A549 (cell line): ENCODE measurements around the gene RANBP3.

Experiments used
- CBX8 ChIP-seq: fragments of 200-600 bp; sonication (generic); IDR thresholded peaks from 2 replicates; pipeline ENCODE4 v1.6.1; 2016
- CEBPB ChIP-seq, 2 experiments: fragments of >200 bp in 1 of 2; sonication (Bioruptor Twin) in 1 of 2; formaldehyde crosslinking in 1 of 2; IDR thresholded peaks; 2 replicates each; pipeline ENCODE4 v1.6.1; 2012 to 2016
- JUN ChIP-seq, 2 experiments: fragments of >200 bp; sonication (Bioruptor Twin); formaldehyde crosslinking; IDR thresholded peaks; 2 replicates in 1 of 2; 3 replicates in 1 of 2; pipeline ENCODE4 v1.6.1; 2016 to 2017
- KDM1A ChIP-seq: fragments of 200-600 bp; sonication (generic); IDR thresholded peaks from 2 replicates; pipeline ENCODE4 v1.6.1; 2016; ENCODE audit warnings: low read depth, mild to moderate bottlenecking
- MYC ChIP-seq: IDR thresholded peaks from 2 replicates; pipeline ENCODE4 v1.6.1; 2012; ENCODE audit warnings: mild to moderate bottlenecking, inconsistent platforms, low read length, improper control_type of control experiment, borderline replicate concordance
- POLR2A ChIP-seq: IDR thresholded peaks from 2 replicates; pipeline ENCODE4 v1.6.1; 2012; ENCODE audit warnings: mild to moderate bottlenecking, low read length
- RAD21 ChIP-seq, 2 experiments: fragments of >200 bp in 1 of 2; sonication (Bioruptor Twin) in 1 of 2; formaldehyde crosslinking in 1 of 2; IDR thresholded peaks in 1 of 2; conservative IDR thresholded peaks in 1 of 2; 2 replicates in 1 of 2; 3 replicates in 1 of 2; pipeline ENCODE4 v1.6.1; 2012 to 2018; ENCODE audit warnings: inconsistent platforms in 1 of 2
- SMC3 ChIP-seq: fragments of >200 bp; sonication (Bioruptor Twin); formaldehyde crosslinking; IDR thresholded peaks from 3 replicates; pipeline ENCODE4 v1.6.1; 2018; ENCODE audit warnings: inconsistent platforms
- ZFP36 ChIP-seq: fragments of 450-650 bp; IDR thresholded peaks from 2 replicates; pipeline ENCODE4 v1.6.1; 2014; ENCODE audit warnings: borderline replicate concordance; ENCODE audit not compliant: partially characterized antibody
- TF ChIP-seq, protein P1 (sequence below): fragments of >200 bp; sonication (Bioruptor Twin); formaldehyde crosslinking; IDR thresholded peaks from 3 replicates; pipeline ENCODE4 v1.5.1; 2016
- TF ChIP-seq, protein P2 (sequence below): IDR thresholded peaks from 2 replicates; pipeline ENCODE4 v1.6.1; 2012
- TF ChIP-seq, protein P3 (sequence below): fragments of 450-650 bp; IDR thresholded peaks from 2 replicates; pipeline ENCODE4 v1.6.1; 2014; ENCODE audit warnings: antibody characterized with exemption
- TF ChIP-seq, protein P4 (sequence below): IDR thresholded peaks from 2 replicates; pipeline ENCODE4 v1.6.1; 2012

DNA sequence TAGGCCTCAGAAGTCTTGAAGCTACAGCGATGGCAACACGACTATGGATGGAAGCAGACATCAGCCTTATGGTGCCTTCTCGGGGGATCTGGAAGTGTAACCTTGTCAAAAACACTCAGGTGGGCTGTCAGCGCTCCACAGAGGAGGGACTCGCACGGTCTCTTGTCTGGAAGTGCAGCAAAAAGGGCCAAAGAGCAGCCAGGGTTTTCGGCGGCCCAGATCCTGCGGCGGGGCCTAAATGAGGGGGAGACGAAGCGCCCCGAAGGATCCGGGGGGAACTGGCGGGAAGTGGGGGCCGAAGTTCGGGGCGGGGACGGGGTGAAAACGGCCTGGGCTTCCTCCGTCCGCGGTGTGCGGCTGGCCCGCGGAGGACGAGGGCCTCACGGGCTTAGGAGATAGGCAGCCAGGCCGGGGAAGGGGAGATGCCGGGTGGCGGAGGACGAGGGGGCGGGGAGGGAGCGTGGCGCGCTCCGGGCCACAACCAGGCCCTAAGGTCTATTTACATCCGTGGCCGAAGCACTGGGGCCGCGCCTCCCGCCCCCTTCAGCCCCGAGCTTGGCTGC lies 637 bp downstream of the RANBP3 start:
- no peak for TF ChIP-seq ZFP36
- TF ChIP-seq, protein P1, sequence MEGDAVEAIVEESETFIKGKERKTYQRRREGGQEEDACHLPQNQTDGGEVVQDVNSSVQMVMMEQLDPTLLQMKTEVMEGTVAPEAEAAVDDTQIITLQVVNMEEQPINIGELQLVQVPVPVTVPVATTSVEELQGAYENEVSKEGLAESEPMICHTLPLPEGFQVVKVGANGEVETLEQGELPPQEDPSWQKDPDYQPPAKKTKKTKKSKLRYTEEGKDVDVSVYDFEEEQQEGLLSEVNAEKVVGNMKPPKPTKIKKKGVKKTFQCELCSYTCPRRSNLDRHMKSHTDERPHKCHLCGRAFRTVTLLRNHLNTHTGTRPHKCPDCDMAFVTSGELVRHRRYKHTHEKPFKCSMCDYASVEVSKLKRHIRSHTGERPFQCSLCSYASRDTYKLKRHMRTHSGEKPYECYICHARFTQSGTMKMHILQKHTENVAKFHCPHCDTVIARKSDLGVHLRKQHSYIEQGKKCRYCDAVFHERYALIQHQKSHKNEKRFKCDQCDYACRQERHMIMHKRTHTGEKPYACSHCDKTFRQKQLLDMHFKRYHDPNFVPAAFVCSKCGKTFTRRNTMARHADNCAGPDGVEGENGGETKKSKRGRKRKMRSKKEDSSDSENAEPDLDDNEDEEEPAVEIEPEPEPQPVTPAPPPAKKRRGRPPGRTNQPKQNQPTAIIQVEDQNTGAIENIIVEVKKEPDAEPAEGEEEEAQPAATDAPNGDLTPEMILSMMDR = no peak
- TF ChIP-seq CBX8 = no peak
- TF ChIP-seq POLR2A = no peak
- TF ChIP-seq SMC3 = no peak
- TF ChIP-seq, protein P2, sequence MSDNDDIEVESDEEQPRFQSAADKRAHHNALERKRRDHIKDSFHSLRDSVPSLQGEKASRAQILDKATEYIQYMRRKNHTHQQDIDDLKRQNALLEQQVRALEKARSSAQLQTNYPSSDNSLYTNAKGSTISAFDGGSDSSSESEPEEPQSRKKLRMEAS = no peak
- no peak for TF ChIP-seq CEBPB (IDR thresholded peaks at IDR 0.05)
- TF ChIP-seq MYC = no peak
- TF ChIP-seq, protein P3, sequence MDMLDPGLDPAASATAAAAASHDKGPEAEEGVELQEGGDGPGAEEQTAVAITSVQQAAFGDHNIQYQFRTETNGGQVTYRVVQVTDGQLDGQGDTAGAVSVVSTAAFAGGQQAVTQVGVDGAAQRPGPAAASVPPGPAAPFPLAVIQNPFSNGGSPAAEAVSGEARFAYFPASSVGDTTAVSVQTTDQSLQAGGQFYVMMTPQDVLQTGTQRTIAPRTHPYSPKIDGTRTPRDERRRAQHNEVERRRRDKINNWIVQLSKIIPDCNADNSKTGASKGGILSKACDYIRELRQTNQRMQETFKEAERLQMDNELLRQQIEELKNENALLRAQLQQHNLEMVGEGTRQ = no peak
- no peak for TF ChIP-seq KDM1A
- TF ChIP-seq JUN (IDR thresholded peaks at IDR 0.05) = no peak
- no peak for TF ChIP-seq RAD21 (conservative IDR thresholded peaks at IDR 0.05 in 1 of 2, IDR thresholded peaks at IDR 0.05 in 1 of 2)
- TF ChIP-seq, protein P4, sequence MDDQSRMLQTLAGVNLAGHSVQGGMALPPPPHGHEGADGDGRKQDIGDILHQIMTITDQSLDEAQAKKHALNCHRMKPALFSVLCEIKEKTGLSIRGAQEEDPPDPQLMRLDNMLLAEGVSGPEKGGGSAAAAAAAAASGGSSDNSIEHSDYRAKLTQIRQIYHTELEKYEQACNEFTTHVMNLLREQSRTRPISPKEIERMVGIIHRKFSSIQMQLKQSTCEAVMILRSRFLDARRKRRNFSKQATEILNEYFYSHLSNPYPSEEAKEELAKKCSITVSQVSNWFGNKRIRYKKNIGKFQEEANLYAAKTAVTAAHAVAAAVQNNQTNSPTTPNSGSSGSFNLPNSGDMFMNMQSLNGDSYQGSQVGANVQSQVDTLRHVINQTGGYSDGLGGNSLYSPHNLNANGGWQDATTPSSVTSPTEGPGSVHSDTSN = no peak
